Kidney (tissue), 14 donors: ENCODE results near the gene ANO10. TPM values are rescaled to one million over a fixed set of nuclear protein-coding genes. Genes with fewer than 3 reads are reported as not detected.
"Not testable (repeated sequence)": the region's sequence is repeated elsewhere in the genome, so short reads cannot be mapped to it uniquely, and the experiment has no call there.

ENCODE experiments used
- DNase-seq, 5 donors: peaks; one replicate each; pipeline ENCODE4 v3.0.0-alpha.2; 2013 to 2020
- FAIRE-seq: peaks from 2 replicates; lab custom pipeline; 2012; peaks lifted over from hg19 to GRCh38; lab: Jason Lieb, UNC
- H3K27ac ChIP-seq, 2 donors: one replicate each; pipeline ENCODE4 v1.7.0; 2013; ENCODE audit warnings: low read depth in 2 of 2, low read length in 2 of 2, inconsistent platforms in 1 of 2
- H3K27me3 ChIP-seq: one replicate; pipeline ENCODE4 v1.7.1; 2013; ENCODE audit warnings: low read length, inconsistent platforms; ENCODE audit not compliant: control insufficient read depth, insufficient read depth
- H3K36me3 ChIP-seq, 3 donors: one replicate each; pipeline versions ENCODE4 v1.7.0 to v1.7.1; 2013; ENCODE audit warnings: low read length in 3 of 3, control low read depth in 1 of 3, inconsistent platforms in 1 of 3; ENCODE audit not compliant: insufficient read depth in 3 of 3, control insufficient read depth in 2 of 3
- H3K4me1 ChIP-seq, 3 donors: one replicate each; pipeline versions ENCODE4 v1.7.0 to v1.7.1; 2013; ENCODE audit warnings: low read length in 3 of 3, inconsistent platforms in 1 of 3, low read depth in 1 of 3; ENCODE audit not compliant: control insufficient read depth in 2 of 3, insufficient read depth in 2 of 3
- H3K4me3 ChIP-seq, 3 donors: one replicate each; pipeline versions ENCODE4 v1.7.0 to v1.8.1; 2013; ENCODE audit warnings: low read length in 3 of 3, control low read depth in 1 of 3, inconsistent platforms in 1 of 3
- H3K9ac ChIP-seq, 3 donors: one replicate each; pipeline versions ENCODE4 v1.7.0 to v1.7.1; 2013; ENCODE audit warnings: low read length in 3 of 3, control low read depth in 1 of 3, inconsistent platforms in 1 of 3
- H3K9me3 ChIP-seq, 3 donors: one replicate each; pipeline versions ENCODE4 v1.7.0 to v1.7.1; 2013; ENCODE audit warnings: low read length in 3 of 3, control low read depth in 1 of 3, inconsistent platforms in 1 of 3; ENCODE audit not compliant: control insufficient read depth in 2 of 3, insufficient read depth in 1 of 3
- intact Hi-C: fragments of 100-400 bp; cut with DNase I; formaldehyde crosslinking; loops from one replicate; pipeline ENCODE4 v1.11.1; 2022
- polyA plus RNA-seq: library from polyadenylated mRNA; stranded (reverse); fragments of 350-450 nt; fragmentation: Illumina TruSeq; extraction: RNeasy Lipid Tissue Mini Kit (QIAGEN cat#74804); gene quantifications from one replicate; pipeline ENCODE4 v1.2.3, GENCODE V29; 2014; ENCODE audit warnings: low read depth, low replicate concordance; ENCODE audit not compliant: insufficient read depth
- total RNA-seq: library from RNA; stranded (reverse); fragmentation: NEBNext Ultra II Directional; extraction: Animal tissue kit (Norgen Biotek cat#: 25700); gene quantifications from one replicate; pipeline ENCODE4 v1.2.1, GENCODE V29; 2021
- TF ChIP-seq, protein P1 (sequence below): IDR thresholded peaks from 3 replicates; pipeline ENCODE4 v1.5.1; 2012; ENCODE audit warnings: mild to moderate bottlenecking, moderate library complexity, borderline replicate concordance; ENCODE audit not compliant: insufficient read depth; ENCODE audit errors: extremely low read depth
- donor health status: control.
- donor health status: control.
- donor health status: control.
- donor health status: control.
- donor health status: control.
- donor health status: DM: yes; HTN: yes; CAD: no.
- donor health status: Normal renal cell carcinoma (clear cell type).

The ANO10 gene
- total and polyA plus RNA-seq, 2 donors from 2014 or later: 45.7 to 48.2 TPM

DNA sequence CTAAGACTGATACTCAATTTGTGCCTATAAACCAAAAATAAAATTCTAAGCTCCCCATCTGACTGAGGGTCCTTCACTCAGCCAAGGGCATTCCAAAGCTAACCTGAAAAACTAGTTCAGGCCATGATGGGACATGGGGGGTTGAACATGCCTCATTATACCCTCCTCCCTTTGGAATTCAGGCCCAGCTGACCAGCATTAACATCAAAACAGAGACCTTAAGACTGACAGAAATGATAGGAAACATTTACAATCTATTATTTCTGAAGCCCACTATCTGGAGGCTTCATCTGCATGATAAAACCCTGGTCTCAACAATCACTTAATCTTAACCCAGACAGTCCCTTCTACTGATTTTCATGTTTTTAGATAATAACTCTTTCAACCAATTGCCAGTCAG lies 140.4 kb downstream of the ANO10 start:
- Histone ChIP-seq H3K27me3 (no peaks in the 10 kb centered on the region), H3K4me3 (no peak overlapping the region), H3K36me3 (no peaks in the 10 kb centered on the region), H3K9ac (no peak overlapping the region), H3K4me1 (peaks cover 0 to 5% (median 3%) of the 10 kb centered on the region in 3 donors), H3K27ac (peak overlapping the region in 1 of 2 donors; percentile 0), H3K9me3 (no peaks in the 10 kb centered on the region)
- TF ChIP-seq, protein P1, sequence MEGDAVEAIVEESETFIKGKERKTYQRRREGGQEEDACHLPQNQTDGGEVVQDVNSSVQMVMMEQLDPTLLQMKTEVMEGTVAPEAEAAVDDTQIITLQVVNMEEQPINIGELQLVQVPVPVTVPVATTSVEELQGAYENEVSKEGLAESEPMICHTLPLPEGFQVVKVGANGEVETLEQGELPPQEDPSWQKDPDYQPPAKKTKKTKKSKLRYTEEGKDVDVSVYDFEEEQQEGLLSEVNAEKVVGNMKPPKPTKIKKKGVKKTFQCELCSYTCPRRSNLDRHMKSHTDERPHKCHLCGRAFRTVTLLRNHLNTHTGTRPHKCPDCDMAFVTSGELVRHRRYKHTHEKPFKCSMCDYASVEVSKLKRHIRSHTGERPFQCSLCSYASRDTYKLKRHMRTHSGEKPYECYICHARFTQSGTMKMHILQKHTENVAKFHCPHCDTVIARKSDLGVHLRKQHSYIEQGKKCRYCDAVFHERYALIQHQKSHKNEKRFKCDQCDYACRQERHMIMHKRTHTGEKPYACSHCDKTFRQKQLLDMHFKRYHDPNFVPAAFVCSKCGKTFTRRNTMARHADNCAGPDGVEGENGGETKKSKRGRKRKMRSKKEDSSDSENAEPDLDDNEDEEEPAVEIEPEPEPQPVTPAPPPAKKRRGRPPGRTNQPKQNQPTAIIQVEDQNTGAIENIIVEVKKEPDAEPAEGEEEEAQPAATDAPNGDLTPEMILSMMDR: no peak
- FAIRE-seq: no peak
- intact Hi-C loops: no loop called here
- peak in 3 of 5 donors; percentile 15 to 55 (median 52) for DNase-seq

DNA sequence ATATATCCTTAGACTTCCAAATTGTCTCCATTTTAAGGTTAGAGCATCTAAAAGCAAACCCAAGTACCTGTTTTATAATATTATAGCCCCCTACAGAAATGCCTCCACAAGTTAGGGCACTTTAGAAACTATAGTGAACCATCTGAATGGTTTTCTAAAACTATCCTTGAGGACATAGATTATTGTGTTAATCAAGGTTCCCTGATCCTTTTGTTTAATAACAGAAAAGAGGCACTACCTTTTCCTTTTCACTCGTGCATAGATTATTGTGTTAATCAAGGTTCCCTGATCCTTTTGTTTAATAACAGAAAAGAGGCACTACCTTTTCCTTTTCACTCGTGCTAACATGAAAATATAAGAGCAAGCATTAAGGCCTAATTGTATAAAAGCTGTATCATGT lies 143.0 kb downstream of the ANO10 start:
- intact Hi-C loops, DNase-seq, H3K9ac ChIP-seq, H3K4me3 ChIP-seq, H3K27ac ChIP-seq, FAIRE-seq, H3K4me1 ChIP-seq, H3K9me3 ChIP-seq, H3K27me3 ChIP-seq, H3K36me3 ChIP-seq: not testable (repeated sequence)

DNA sequence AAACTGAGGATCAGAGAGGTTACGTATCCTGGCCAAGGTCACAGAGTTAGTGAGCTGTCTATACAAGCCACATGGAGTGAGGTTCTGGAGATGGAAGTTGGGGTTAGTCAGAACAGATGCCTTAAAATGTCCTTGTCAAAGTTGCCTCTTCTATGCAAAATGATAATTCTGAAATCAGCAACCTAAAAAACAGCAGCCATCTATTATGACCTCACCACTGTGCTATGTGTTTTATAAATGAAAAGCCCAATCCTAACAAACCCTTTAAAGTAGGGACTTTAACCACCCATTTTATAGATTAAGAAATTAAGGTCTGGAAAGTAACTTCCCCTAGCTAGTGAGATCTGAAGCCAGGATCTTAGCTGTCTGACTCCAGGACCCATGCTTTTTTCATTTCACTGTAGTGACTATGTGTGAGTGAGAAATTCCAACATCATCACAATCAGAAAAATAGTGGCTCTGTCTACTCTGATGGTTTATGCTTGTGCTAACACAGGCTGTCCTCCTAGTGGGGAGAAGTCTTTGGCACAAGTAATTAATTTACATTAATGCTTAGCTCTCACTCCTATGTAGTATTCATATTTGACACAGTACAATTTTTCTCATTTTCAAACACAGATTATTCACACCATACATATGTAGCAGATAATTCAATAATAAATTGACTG lies 143.6 kb downstream of the ANO10 start:
- Histone ChIP-seq H3K4me3 (no peak overlapping the region), H3K4me1 (peaks cover 0 to 5% (median 3%) of the 10 kb centered on the region in 3 donors), H3K27me3 (no peaks in the 10 kb centered on the region), H3K9ac (no peak overlapping the region), H3K9me3 (no peaks in the 10 kb centered on the region), H3K36me3 (no peaks in the 10 kb centered on the region), H3K27ac (peak overlapping the region in 1 of 2 donors; percentile 59)
- TF ChIP-seq, protein P1: no peak
- intact Hi-C loops: no loop called here
- FAIRE-seq: no peak
- no peak for DNase-seq

DNA sequence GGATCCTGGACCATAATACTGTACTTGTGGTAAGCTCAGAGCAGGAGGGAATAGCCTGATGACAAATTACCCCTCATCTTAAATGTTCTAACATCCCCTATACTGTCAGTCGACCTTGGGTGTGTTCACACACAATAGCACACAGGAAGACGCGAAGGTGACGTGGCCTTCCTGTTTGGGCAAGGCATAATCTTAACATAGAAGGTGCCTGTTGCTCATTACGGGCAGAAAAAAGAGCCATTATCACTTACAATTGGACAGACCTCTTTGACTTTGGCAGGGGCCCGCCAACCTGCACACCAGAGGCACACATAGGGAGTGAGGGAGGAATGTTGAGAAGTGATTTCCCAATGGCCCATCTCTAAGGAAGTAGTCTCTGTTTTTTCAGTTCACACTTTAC lies 144.2 kb downstream of the ANO10 start:
- DNase-seq (peak in 1 of 5 donors; percentile 36), FAIRE-seq (no peak)
- intact Hi-C loops: no loop called here
- Histone ChIP-seq H3K4me3 (no peak overlapping the region), H3K9ac (no peak overlapping the region), H3K9me3 (no peaks in the 10 kb centered on the region), H3K4me1 (peaks cover 0 to 3% (median 0%) of the 10 kb centered on the region in 3 donors), H3K36me3 (no peaks in the 10 kb centered on the region), H3K27me3 (no peaks in the 10 kb centered on the region), H3K27ac (peak overlapping the region in 1 of 2 donors; percentile 59)
- TF ChIP-seq, protein P1: no peak
